Measurements from ENCODE around the gene PARD6G.

GRCh38 chr18:80205294-80205693, 42.0 kb downstream of the PARD6G start:
- TF ChIP-seq CTCF (IDR thresholded peaks at IDR 0.05; ENCODE audit: low read length), result no peak
- TF ChIP-seq EZH2 (IDR thresholded peaks at IDR 0.05; ENCODE audit: borderline replicate concordance, low read length), result no peak

All from OCI-LY1 (cell line).